Ovary (tissue), 3 donors: ENCODE results near the gene STAG3.

Experiments
- POLR2A ChIP-seq: fragments of 450-650 bp; IDR thresholded peaks from one replicate; pipeline ENCODE4 v1.6.1; 2017; ENCODE audit warnings: antibody characterized with exemption, mild to moderate bottlenecking, moderate library complexity
- TF ChIP-seq, protein P1 (sequence below), 3 donors: fragments of 450-650 bp in 2 of 3; fragments of 200-600 bp in 1 of 3; IDR thresholded peaks; one replicate each; pipeline versions ENCODE4 v1.5.1 to v1.8.0; 2016 to 2022; ENCODE audit warnings: antibody characterized with exemption in 3 of 3, mild to moderate bottlenecking in 1 of 3
- donor health status: DM: no; HTN: no; CAD: no.

DNA sequence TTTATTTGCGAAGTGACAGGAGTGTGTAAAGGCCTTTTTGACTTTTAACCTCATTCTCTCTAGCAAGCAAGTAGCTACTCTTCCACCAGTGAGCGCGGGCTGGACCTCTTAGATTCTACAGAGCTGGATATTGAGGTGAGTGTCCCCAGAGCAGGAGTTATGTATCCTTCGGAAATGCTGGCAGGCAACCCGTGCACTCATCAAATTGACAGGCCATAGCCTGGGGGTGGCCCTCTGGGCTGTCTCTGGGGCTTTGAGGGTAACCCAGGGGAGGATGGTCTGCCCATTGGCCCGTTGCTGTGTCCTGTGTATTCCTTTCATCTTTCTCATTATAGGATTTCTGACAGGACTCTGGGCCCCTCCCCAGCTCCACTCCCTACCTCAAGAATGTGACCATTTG lies 36.0 kb downstream of the STAG3 start:
- TF ChIP-seq, protein P1, sequence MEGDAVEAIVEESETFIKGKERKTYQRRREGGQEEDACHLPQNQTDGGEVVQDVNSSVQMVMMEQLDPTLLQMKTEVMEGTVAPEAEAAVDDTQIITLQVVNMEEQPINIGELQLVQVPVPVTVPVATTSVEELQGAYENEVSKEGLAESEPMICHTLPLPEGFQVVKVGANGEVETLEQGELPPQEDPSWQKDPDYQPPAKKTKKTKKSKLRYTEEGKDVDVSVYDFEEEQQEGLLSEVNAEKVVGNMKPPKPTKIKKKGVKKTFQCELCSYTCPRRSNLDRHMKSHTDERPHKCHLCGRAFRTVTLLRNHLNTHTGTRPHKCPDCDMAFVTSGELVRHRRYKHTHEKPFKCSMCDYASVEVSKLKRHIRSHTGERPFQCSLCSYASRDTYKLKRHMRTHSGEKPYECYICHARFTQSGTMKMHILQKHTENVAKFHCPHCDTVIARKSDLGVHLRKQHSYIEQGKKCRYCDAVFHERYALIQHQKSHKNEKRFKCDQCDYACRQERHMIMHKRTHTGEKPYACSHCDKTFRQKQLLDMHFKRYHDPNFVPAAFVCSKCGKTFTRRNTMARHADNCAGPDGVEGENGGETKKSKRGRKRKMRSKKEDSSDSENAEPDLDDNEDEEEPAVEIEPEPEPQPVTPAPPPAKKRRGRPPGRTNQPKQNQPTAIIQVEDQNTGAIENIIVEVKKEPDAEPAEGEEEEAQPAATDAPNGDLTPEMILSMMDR (IDR thresholded peaks at IDR 0.05): no peak
- TF ChIP-seq POLR2A: no peak
